Measurements from ENCODE around the gene TACC2.

Gene TACC2

GRCh38 chr10:122298206-122298597 is 309.2 kb downstream of the TACC2 start:
- Histone ChIP-seq H3K9ac (ENCODE audit: low read length) (no peak overlapping the region), H3K9me3 (ENCODE audit: control insufficient read depth, low read length) (no peaks in the 10 kb centered on the region), H2AK5ac (ENCODE audit: low read length, severe bottlenecking) (no peak overlapping the region), H3K27ac (ENCODE audit: low read length, poor library complexity, severe bottlenecking) (no peak overlapping the region), H3K18ac (ENCODE audit: low read depth in 1 of 2, low read length in 2 of 2) (no peak overlapping the region), H4K91ac (ENCODE audit: low read length) (no peak overlapping the region), H3K4me3 (ENCODE audit: insufficient read depth in 1 of 2, low read depth in 1 of 2, low read length in 2 of 2) (no peak overlapping the region), H3K23ac (ENCODE audit: low read length in 2 of 2) (no peak overlapping the region), H2AFZ (ENCODE audit: low read depth, low read length) (no peak overlapping the region), H3K14ac (ENCODE audit: low read length in 2 of 2) (no peak overlapping the region), H3K27me3 (ENCODE audit: control insufficient read depth in 1 of 2, insufficient read depth in 1 of 2, low read length in 2 of 2) (peaks cover 0 to 28% of the 10 kb centered on the region in 2 experiments), H3K4me2 (ENCODE audit: low read length, poor library complexity, severe bottlenecking) (no peak overlapping the region), H4K8ac (ENCODE audit: low read length) (no peak overlapping the region), H2BK15ac (ENCODE audit: low read depth, poor library complexity, severe bottlenecking) (no peak overlapping the region), H3K4me1 (ENCODE audit: control insufficient read depth, insufficient read depth, low read depth, low read length) (peaks cover 18% of the 10 kb centered on the region), H2BK12ac (ENCODE audit: low read length in 2 of 2) (no peak overlapping the region), H2BK5ac (ENCODE audit: low read depth, low read length, poor library complexity, severe bottlenecking) (no peak overlapping the region), H3K36me3 (ENCODE audit: control insufficient read depth in 1 of 2, insufficient read depth in 2 of 2, low read depth in 1 of 2, low read length in 2 of 2) (no peaks in the 10 kb centered on the region), H3K4ac (ENCODE audit: low read depth in 1 of 2, low read length in 2 of 2) (no peak overlapping the region), H3K79me1 (replicated peaks; ENCODE audit: low read length, poor library complexity, severe bottlenecking) (peaks cover 2% of the 10 kb centered on the region), H2BK120ac (ENCODE audit: low read depth, low read length) (no peak overlapping the region)
- DNase-seq, result no peak
- WGBS, result 92% methylated on average over 6 of the region's 6 CpGs

DNA sequence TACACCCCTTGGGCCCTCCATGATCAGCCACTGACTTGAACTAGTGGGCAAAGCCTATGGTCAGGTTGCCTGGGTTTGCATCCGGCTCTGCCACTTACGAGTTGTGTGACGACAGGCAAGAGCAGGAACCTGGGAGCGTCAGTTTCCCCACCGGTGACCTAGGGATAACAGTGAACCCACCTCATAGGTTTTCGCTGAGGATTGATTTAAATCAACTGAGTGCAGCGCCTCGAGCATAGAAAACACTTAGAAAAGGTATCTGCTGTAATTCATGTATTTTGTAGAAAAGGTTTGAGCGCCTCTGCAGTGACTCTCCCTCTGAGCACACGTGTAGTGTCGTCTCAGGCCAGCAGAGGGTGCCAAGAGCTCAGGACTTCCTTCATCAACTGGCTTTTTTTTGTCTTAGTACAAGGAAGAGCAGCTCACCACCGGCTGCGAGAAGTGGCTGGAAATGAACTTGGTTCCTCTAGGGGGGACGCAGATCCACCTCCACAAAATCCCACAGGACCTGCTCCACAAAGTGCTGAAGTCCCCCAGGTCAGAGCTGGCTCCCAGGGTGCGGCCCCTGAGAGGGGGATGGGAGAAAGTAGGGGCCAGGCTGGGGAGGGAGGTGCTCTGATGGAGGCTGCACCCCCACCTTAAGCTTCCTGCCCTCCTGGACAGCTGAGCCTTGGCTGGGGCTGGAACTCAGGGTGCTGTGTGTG is 309.8 kb downstream of the TACC2 start:
- peaks cover 2% of the 10 kb centered on the region for H3K79me1 ChIP-seq (replicated peaks; ENCODE audit: low read length, poor library complexity, severe bottlenecking)
- no peak overlapping the region for H3K4ac ChIP-seq (ENCODE audit: low read depth in 1 of 2, low read length in 2 of 2)
- peak overlapping the region; percentile 80 for H4K8ac ChIP-seq (ENCODE audit: low read length)
- H2AK5ac ChIP-seq (ENCODE audit: low read length, severe bottlenecking), result peak overlapping the region; percentile 50
- no peak overlapping the region for H3K27ac ChIP-seq (ENCODE audit: low read length, poor library complexity, severe bottlenecking)
- peak overlapping the region; percentile 78 for H3K9ac ChIP-seq (ENCODE audit: low read length)
- peak overlapping the region; percentile 59 for H3K4me2 ChIP-seq (ENCODE audit: low read length, poor library complexity, severe bottlenecking)
- no peaks in the 10 kb centered on the region for H3K36me3 ChIP-seq (ENCODE audit: control insufficient read depth in 1 of 2, insufficient read depth in 2 of 2, low read depth in 1 of 2, low read length in 2 of 2)
- no peaks in the 10 kb centered on the region for H3K9me3 ChIP-seq (ENCODE audit: control insufficient read depth, low read length)
- H3K27me3 ChIP-seq (ENCODE audit: control insufficient read depth in 1 of 2, insufficient read depth in 1 of 2, low read length in 2 of 2), result peaks cover 0 to 28% of the 10 kb centered on the region in 2 experiments
- peak; percentile 80 for DNase-seq
- no peak overlapping the region for H4K91ac ChIP-seq (ENCODE audit: low read length)
- H2BK15ac ChIP-seq (ENCODE audit: low read depth, poor library complexity, severe bottlenecking), result no peak overlapping the region
- no peak overlapping the region for H2BK120ac ChIP-seq (ENCODE audit: low read depth, low read length)
- H3K14ac ChIP-seq (ENCODE audit: low read length in 2 of 2), result no peak overlapping the region
- peak overlapping the region in 1 of 2 experiments; percentile 23 for H2BK12ac ChIP-seq (ENCODE audit: low read length in 2 of 2)
- no peak overlapping the region for H3K23ac ChIP-seq (ENCODE audit: low read length in 2 of 2)
- no peak overlapping the region for H2BK5ac ChIP-seq (ENCODE audit: low read depth, low read length, poor library complexity, severe bottlenecking)
- no peak overlapping the region for H3K18ac ChIP-seq (ENCODE audit: low read depth in 1 of 2, low read length in 2 of 2)
- peaks cover 18% of the 10 kb centered on the region for H3K4me1 ChIP-seq (ENCODE audit: control insufficient read depth, insufficient read depth, low read depth, low read length)
- no peak overlapping the region for H2AFZ ChIP-seq (ENCODE audit: low read depth, low read length)
- peak overlapping the region in 1 of 2 experiments; percentile 50 for H3K4me3 ChIP-seq (ENCODE audit: insufficient read depth in 1 of 2, low read depth in 1 of 2, low read length in 2 of 2)
- WGBS, result 29% methylated on average over 14 of the region's 15 CpGs

DNA sequence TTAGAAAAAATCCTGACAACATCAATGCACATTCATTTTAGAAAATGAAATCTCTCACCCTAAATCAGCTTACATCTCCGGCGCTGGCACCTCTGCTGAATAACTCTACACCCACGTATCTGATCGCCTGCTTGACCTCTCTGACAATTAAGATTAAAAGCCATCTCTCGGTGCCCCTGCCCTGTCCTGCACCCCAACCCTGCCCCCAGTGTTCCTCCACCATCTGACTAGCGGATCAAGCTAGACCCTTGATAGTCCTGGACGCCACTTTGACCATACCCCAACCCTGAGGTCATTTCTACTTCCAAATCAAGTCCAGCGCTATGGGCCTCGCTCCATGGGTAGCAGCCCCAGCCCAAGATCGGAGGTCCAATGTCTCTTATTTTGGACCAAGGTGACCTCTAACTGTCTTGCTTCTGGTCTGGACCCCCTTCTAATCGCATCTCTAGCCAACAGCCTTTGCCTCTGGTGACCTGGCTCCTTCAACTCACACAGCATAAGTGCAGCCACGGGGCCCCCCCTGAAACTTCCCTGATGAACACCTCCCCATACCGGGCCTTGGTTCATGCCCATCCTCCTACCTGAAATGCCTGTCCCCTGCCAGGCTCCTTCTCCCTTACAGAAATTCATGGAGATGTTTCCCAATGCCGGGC is 310.6 kb downstream of the TACC2 start:
- Histone ChIP-seq H3K4me1 (ENCODE audit: control insufficient read depth, insufficient read depth, low read depth, low read length) (peaks cover 18% of the 10 kb centered on the region), H4K8ac (ENCODE audit: low read length) (no peak overlapping the region), H2AFZ (ENCODE audit: low read depth, low read length) (no peak overlapping the region), H2BK5ac (ENCODE audit: low read depth, low read length, poor library complexity, severe bottlenecking) (no peak overlapping the region), H3K14ac (ENCODE audit: low read length in 2 of 2) (no peak overlapping the region), H3K27ac (ENCODE audit: low read length, poor library complexity, severe bottlenecking) (no peak overlapping the region), H2BK120ac (ENCODE audit: low read depth, low read length) (no peak overlapping the region), H2AK5ac (ENCODE audit: low read length, severe bottlenecking) (peak overlapping the region; percentile 43), H3K23ac (ENCODE audit: low read length in 2 of 2) (no peak overlapping the region), H3K4ac (ENCODE audit: low read depth in 1 of 2, low read length in 2 of 2) (no peak overlapping the region), H2BK12ac (ENCODE audit: low read length in 2 of 2) (no peak overlapping the region), H2BK15ac (ENCODE audit: low read depth, poor library complexity, severe bottlenecking) (no peak overlapping the region), H3K27me3 (ENCODE audit: control insufficient read depth in 1 of 2, insufficient read depth in 1 of 2, low read length in 2 of 2) (peaks cover 0 to 25% of the 10 kb centered on the region in 2 experiments), H3K9me3 (ENCODE audit: control insufficient read depth, low read length) (no peaks in the 10 kb centered on the region), H3K36me3 (ENCODE audit: control insufficient read depth in 1 of 2, insufficient read depth in 2 of 2, low read depth in 1 of 2, low read length in 2 of 2) (no peaks in the 10 kb centered on the region), H3K4me2 (ENCODE audit: low read length, poor library complexity, severe bottlenecking) (no peak overlapping the region), H3K79me1 (replicated peaks; ENCODE audit: low read length, poor library complexity, severe bottlenecking) (peaks cover 2% of the 10 kb centered on the region), H3K4me3 (ENCODE audit: insufficient read depth in 1 of 2, low read depth in 1 of 2, low read length in 2 of 2) (no peak overlapping the region), H3K9ac (ENCODE audit: low read length) (no peak overlapping the region), H3K18ac (ENCODE audit: low read depth in 1 of 2, low read length in 2 of 2) (no peak overlapping the region), H4K91ac (ENCODE audit: low read length) (no peak overlapping the region)
- DNase-seq, result no peak
- 92% methylated on average over 13 of the region's 14 CpGs for WGBS

DNA sequence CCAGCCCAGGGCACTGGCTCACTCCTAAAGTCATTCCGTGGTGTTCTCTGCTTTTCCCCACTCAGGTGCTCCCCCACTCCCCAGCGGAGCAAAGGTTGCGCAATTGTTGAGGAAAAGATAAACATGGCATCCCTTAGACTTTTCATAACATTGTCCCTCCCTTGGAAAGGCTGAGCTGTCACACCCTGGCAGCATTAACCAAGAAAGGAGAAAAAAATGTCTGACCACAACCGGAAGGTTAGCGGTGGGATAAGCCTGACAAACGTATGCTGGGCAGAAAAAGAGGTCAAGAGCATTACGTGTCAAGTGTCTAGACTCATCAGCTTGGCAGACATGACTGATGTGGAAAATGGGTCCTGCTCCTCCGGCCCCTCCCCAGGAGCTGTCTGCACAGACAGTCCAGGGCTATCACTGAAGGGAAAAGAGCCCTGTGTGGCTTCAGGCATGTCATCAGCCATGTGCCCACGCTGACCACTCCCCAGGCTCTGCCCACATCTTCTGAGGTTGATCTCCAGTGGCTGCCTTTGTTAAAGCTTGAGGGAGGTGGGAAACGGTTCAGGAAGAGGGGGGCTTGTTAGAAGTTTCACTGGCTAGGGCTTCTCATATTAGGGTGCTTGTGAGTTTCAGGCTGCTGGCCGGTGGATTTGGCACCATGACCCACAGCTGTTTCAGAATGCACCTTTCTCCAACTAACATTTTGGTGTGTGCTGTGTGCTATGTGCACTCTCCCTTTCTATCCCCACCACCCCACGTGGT is 312.3 kb downstream of the TACC2 start:
- Histone ChIP-seq H3K4ac (ENCODE audit: low read depth in 1 of 2, low read length in 2 of 2) (no peak overlapping the region), H2AK5ac (ENCODE audit: low read length, severe bottlenecking) (no peak overlapping the region), H3K27ac (ENCODE audit: low read length, poor library complexity, severe bottlenecking) (no peak overlapping the region), H4K8ac (ENCODE audit: low read length) (no peak overlapping the region), H2AFZ (ENCODE audit: low read depth, low read length) (no peak overlapping the region), H3K27me3 (ENCODE audit: control insufficient read depth in 1 of 2, insufficient read depth in 1 of 2, low read length in 2 of 2) (peaks cover 0 to 17% of the 10 kb centered on the region in 2 experiments), H3K4me2 (ENCODE audit: low read length, poor library complexity, severe bottlenecking) (peak overlapping the region; percentile 41), H3K36me3 (ENCODE audit: control insufficient read depth in 1 of 2, insufficient read depth in 2 of 2, low read depth in 1 of 2, low read length in 2 of 2) (no peaks in the 10 kb centered on the region), H3K9me3 (ENCODE audit: control insufficient read depth, low read length) (peaks cover 3% of the 10 kb centered on the region), H3K9ac (ENCODE audit: low read length) (no peak overlapping the region), H2BK120ac (ENCODE audit: low read depth, low read length) (no peak overlapping the region), H3K18ac (ENCODE audit: low read depth in 1 of 2, low read length in 2 of 2) (no peak overlapping the region), H2BK5ac (ENCODE audit: low read depth, low read length, poor library complexity, severe bottlenecking) (no peak overlapping the region), H2BK15ac (ENCODE audit: low read depth, poor library complexity, severe bottlenecking) (no peak overlapping the region), H3K14ac (ENCODE audit: low read length in 2 of 2) (peak overlapping the region in 1 of 2 experiments; percentile 64), H3K4me3 (ENCODE audit: insufficient read depth in 1 of 2, low read depth in 1 of 2, low read length in 2 of 2) (no peak overlapping the region), H3K79me1 (replicated peaks; ENCODE audit: low read length, poor library complexity, severe bottlenecking) (peaks cover 2% of the 10 kb centered on the region), H2BK12ac (ENCODE audit: low read length in 2 of 2) (no peak overlapping the region), H4K91ac (ENCODE audit: low read length) (no peak overlapping the region), H3K4me1 (ENCODE audit: control insufficient read depth, insufficient read depth, low read depth, low read length) (peaks cover 18% of the 10 kb centered on the region), H3K23ac (ENCODE audit: low read length in 2 of 2) (no peak overlapping the region)
- peak; percentile 90 for DNase-seq
- WGBS, result 60% methylated on average over 12 of the region's 12 CpGs

Measured in mesenchymal stem cell (in vitro differentiated cells and primary cell).